Erythroblast (primary cell): ENCODE results near the gene ADD3.

Experiments
- GATA1 ChIP-seq: IDR thresholded peaks from 2 replicates; pipeline ENCODE4 v1.6.1; 2011; ENCODE audit warnings: low read depth, mild to moderate bottlenecking, control low read depth, low read length, moderate library complexity
- POLR2A ChIP-seq: IDR thresholded peaks from 2 replicates; pipeline ENCODE4 v1.6.1; 2011; ENCODE audit warnings: mild to moderate bottlenecking, low read length

- TF ChIP-seq POLR2A: no peak
- no peak for TF ChIP-seq GATA1
Measured at GRCh38 chr10:110163841-110164240, 156.1 kb downstream of the ADD3 start.
